Stimulated activated CD4-positive, alpha-beta T cell treated with anti-CD3 and anti-CD28 coated beads, Interleukin-2, amount 100 ng/mL, for 24 hours (primary cell): ENCODE measurements around the gene FHOD3.

Experiments used
- DNase-seq, 2 donors: peaks; one replicate each; pipeline ENCODE4 v3.0.0-alpha.2; 2020

The FHOD3 gene

GRCh38 chr18:36608107-36608506 is 310.6 kb downstream of the FHOD3 start:
- no peak for DNase-seq

GRCh38 chr18:36610258-36610657 is 312.7 kb downstream of the FHOD3 start:
- DNase-seq: no peak

- DNase-seq: no peak
Measured at GRCh38 chr18:36610661-36611060, 313.1 kb downstream of the FHOD3 start.

GRCh38 chr18:36613069-36613468 is 315.6 kb downstream of the FHOD3 start:
- no peak for DNase-seq

- no peak for DNase-seq
Measured at GRCh38 chr18:36613810-36614209, 316.3 kb downstream of the FHOD3 start.

GRCh38 chr18:36620788-36621187 is 323.3 kb downstream of the FHOD3 start:
- no peak for DNase-seq

- no peak for DNase-seq
Measured at GRCh38 chr18:36622610-36623009, 325.1 kb downstream of the FHOD3 start.

GRCh38 chr18:36623091-36623490 is 325.6 kb downstream of the FHOD3 start:
- no peak for DNase-seq

GRCh38 chr18:36623681-36624190 is 326.2 kb downstream of the FHOD3 start:
- no peak for DNase-seq

GRCh38 chr18:36624451-36625167 is 327.1 kb downstream of the FHOD3 start:
- DNase-seq: no peak

GRCh38 chr18:36625386-36625785 is 327.9 kb downstream of the FHOD3 start:
- no peak for DNase-seq

GRCh38 chr18:36627637-36628036 is 330.1 kb downstream of the FHOD3 start:
- DNase-seq: no peak

GRCh38 chr18:36628435-36629137 is 331.1 kb downstream of the FHOD3 start:
- DNase-seq: no peak

- DNase-seq: no peak
Measured at GRCh38 chr18:36629138-36629530, 331.6 kb downstream of the FHOD3 start.

- no peak for DNase-seq
Measured at GRCh38 chr18:36629836-36630235, 332.3 kb downstream of the FHOD3 start.

- DNase-seq: no peak
Measured at GRCh38 chr18:36630917-36631316, 333.4 kb downstream of the FHOD3 start.

- no peak for DNase-seq
Measured at GRCh38 chr18:36633961-36634412, 336.5 kb downstream of the FHOD3 start.

GRCh38 chr18:36634573-36635216 is 337.2 kb downstream of the FHOD3 start:
- no peak for DNase-seq

GRCh38 chr18:36635414-36636096 is 338.0 kb downstream of the FHOD3 start:
- no peak for DNase-seq

GRCh38 chr18:36636237-36636817 is 338.8 kb downstream of the FHOD3 start:
- DNase-seq: no peak

- DNase-seq: no peak
Measured at GRCh38 chr18:36638224-36638623, 340.7 kb downstream of the FHOD3 start.

GRCh38 chr18:36640021-36640952 is 342.8 kb downstream of the FHOD3 start:
- no peak for DNase-seq
